ENCODE data around the gene SESTD1.

Gene SESTD1, protein sequence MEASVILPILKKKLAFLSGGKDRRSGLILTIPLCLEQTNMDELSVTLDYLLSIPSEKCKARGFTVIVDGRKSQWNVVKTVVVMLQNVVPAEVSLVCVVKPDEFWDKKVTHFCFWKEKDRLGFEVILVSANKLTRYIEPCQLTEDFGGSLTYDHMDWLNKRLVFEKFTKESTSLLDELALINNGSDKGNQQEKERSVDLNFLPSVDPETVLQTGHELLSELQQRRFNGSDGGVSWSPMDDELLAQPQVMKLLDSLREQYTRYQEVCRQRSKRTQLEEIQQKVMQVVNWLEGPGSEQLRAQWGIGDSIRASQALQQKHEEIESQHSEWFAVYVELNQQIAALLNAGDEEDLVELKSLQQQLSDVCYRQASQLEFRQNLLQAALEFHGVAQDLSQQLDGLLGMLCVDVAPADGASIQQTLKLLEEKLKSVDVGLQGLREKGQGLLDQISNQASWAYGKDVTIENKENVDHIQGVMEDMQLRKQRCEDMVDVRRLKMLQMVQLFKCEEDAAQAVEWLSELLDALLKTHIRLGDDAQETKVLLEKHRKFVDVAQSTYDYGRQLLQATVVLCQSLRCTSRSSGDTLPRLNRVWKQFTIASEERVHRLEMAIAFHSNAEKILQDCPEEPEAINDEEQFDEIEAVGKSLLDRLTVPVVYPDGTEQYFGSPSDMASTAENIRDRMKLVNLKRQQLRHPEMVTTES

GRCh38 chr2:179264368-179265081 is at the start of gene SESTD1:
TSS of gene SESTD1 (minus strand) at chr2:179264832. CDS start at chr2:179191841, 72,991 bp downstream.
- DNase-seq = peak; percentile 58

DNA sequence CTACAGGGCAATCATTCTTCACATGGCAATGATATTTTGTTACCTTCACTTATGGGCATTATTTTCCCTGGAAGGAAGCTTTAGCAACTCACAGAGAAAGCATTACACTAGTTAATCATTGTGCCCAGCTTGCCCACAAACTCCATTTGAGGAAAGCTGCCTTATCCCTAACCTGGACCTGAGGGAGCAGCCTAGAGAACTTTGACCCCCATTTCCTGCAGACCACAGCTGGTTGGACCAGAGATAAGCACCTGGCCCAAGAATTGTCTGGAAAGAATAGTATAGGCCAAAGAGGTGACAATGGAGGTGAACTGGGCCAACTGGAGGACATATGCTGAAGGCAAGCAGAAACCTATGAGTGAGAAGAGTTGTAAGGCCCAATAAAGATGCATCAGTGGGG is 48.4 kb upstream of the SESTD1 start:
- no peak for DNase-seq

- no peak for DNase-seq
These were observed 46.5 kb upstream of the SESTD1 start for GRCh38 chr2:179311101-179311500.

GRCh38 chr2:179307616-179308371 is 43.2 kb upstream of the SESTD1 start:
- DNase-seq = no peak

DNA sequence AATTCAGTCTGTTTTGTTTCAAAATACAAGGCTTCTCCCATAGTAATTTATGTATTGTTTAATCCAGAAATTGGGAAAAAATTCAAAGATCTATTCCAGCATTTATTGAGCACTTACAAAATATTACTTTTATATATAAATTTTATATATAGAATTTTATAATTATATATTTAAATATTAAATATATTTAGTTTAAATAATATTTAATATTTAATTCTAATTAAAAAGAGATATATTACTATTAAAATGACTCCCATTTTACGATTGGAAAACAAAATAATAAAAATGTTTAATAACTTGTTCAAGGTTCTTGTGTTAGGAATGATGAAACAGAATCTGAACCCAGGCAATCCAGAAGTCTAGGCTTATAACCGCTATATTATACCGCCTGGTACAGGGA is 40.5 kb upstream of the SESTD1 start:
- DNase-seq = no peak

DNA sequence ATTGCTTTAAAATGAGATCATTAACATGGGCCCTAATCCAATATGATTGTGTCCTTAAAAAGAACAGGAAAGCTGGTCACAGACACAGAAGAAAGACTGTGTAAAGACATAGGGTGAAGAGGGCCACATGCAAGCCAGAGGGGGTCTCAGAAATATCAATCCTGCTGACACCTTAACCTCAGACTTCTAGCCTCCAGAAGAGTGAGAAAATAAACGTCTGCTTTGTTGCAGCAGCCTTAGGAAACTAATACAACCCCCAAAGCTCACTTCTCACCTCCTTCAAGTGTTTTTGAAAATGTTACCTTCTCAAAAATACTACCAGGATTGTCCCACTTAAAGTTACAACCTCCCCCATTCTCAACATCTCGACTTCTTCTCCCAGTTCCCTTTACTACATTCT is 39.8 kb upstream of the SESTD1 start:
- no peak for DNase-seq

DNA sequence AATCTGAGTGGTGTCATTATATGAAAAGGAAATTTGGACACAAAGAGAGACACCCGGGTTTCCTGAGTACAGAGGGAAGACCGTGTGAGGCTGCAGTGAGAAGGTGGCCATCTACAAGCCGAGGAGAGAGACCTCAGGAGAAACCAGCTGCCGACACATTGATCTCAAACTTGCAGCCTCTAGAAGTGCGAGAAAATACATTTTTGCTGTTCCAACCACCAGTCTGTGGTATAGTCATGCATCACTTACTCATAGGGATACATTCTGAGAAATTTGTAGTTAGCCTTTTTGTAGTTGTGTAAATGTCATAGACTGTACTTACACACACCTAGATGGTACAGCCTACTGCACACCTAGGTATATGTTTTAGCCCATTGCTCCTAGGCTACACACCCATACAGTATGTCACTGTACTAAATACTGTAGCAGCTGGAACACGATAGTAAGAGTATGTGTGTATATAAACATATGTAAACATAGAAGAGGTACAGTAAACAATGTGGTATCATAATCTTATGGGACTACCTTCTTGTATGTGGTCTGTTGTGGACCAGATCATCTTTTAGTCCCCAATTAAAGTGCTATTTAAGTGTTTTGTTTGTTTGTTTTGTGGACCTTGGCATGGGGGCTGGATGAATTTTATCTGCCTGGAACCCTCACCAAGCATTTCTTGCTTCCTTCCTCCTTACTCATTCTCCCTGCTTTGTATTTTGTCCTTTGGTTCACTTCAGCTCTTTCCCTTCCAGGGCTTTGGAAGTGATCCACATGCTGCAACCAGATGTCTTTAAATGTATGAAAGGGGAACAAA is 38.3 kb upstream of the SESTD1 start:
- DNase-seq = no peak

DNA sequence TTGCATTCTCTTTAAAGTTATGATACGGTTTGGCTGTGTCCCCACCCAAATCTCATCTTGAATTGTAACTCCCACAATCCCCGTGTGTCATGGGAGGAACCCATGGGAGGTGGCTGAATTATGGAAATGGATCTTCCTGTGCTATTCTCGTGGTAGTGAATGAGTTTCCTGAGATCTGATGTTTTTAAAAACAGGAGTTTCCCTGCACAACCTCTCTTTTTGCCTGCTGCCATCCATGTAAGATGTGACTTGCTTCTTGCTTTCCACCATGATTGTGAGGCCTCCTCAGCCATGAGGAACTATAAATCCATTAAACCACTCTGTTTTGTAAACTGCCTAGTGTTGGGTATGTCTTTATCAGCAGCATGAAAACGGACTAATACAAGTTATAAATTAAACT is 37.5 kb upstream of the SESTD1 start:
- no peak for DNase-seq

DNA sequence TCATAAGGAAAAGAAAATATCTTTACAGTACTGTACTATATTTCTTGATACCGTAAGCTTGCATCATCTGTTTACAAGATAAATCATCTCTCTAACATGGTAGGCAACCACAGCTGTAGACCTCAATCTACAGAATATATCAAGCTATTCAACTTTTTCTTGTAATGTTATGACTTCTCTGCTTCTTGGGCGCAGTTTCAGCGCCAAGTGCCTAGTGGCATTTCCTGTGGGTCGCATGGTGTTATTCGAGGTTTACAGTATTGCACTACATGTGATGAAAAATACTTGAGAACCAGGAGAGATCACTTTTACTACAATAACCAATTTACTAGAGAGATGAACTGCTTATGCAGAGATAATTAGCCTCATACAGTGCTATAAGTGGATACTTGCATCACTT is 34.0 kb upstream of the SESTD1 start:
- no peak for DNase-seq

- no peak for DNase-seq
These were observed 33.3 kb upstream of the SESTD1 start for GRCh38 chr2:179297927-179298326.

DNA sequence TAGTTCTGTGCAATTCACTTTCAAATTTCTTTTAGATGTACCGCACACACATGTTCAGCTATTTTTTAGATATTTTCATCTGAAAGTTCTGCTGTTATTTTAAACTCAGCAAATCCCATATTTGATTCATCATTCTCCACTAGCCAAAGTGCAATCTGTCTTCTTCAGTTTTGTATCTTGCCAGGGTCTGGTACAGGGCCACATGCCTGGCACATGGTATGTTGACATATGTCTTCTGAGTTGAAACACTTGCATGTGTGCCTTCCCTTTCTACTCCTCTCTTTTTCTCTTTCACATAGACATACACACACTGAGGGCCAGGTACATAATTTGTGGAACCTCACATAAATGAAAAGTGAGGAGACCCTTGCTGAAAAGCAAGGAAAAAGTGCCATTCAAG is 25.7 kb upstream of the SESTD1 start:
- DNase-seq = no peak

DNA sequence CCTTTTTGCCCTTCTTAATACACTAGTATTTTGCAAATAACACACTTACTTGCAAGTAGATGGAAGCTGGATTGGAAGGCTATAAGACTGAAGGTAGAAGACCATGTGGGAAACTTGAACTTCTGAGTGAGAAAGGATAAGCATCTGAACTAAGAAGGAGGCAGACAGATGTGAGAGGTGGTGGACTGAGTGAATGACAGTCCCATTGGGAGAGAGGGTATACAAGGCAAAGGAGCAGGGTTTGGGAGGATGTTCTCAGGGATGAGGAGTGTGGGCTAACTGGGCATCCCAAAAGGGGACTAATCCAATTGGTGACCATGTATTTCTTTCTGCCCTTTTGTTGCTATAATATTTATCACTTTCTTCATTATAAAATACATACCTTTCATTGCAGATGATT is 20.4 kb upstream of the SESTD1 start:
- no peak for DNase-seq

DNA sequence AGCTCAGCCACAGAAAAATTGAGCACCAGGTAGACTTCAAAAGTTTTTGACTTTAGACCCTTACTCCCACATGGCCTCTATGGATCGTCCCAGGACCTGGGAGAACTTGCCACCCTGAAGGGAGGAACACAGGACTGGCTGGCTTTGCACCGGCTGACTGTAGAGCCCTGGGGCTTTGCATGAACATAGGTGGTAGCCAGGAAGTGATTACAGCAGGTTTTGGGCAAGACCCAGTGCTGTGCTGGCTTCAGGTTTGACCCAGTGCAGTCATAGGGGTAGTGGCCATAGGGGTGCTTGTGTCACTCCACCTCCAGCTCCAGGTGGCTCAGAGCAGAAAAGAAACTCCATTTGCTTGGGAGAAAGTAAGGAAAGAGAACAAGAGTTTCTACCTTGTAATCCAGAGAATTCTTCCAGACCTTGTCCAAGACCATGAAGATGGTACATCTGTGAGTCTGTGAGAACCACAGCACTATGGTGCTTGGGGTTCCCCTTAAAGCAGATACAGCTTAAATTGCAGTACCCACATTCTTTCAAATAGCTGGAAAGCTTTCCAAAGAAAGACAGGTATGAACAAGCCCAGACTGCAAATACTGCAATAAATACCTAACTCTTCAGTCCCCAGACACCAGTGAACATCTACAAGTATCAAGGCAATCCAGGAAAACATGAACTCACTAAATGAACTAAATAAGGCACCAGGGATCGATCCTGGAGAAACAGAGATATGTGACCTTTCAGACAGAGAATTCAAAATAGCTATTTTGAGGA is 13.0 kb upstream of the SESTD1 start:
- no peak for DNase-seq

GRCh38 chr2:179275253-179276012 is 10.8 kb upstream of the SESTD1 start:
- no peak for DNase-seq

- no peak for DNase-seq
These were observed 10.1 kb upstream of the SESTD1 start for GRCh38 chr2:179274749-179275148.

DNA sequence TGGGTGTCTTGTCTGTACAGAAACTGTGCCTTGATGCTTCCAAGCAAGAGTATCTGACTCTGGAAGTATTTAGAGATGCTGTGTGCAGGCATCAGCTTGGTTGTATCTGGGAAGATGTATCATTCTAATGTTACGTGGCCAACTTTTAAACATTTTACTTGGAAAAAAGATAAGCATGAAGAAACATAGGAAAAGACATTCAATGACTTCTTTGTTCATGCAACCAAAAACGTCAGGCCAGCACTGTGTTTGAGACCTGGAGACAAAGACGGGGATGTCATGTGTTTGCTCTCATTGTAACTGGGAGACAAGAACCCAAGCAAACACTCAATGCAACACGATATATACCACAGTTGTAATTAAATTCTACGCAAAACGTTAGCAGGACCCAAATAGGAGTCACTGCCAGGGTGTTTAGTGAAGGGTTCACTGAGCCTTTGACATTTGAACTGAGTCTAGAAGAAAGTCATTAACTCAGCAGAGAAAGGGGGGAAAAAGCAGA is 8.9 kb upstream of the SESTD1 start:
- DNase-seq = no peak

- no peak for DNase-seq
These were observed 8.0 kb upstream of the SESTD1 start for GRCh38 chr2:179272406-179273192.

GRCh38 chr2:179270689-179271088 is 6.1 kb upstream of the SESTD1 start:
- DNase-seq = no peak

GRCh38 chr2:179268277-179268925 is 3.8 kb upstream of the SESTD1 start:
- peak; percentile 9 for DNase-seq

All from stimulated activated naive CD4-positive, alpha-beta T cell treated with Interleukin-2 at 50 U/mL for 16 hours (primary cell).